Measurements from ENCODE around the gene TTC28. TPM values are rescaled to one million over a fixed set of nuclear protein-coding genes. Genes with fewer than 3 reads are reported as not detected.

The TTC28 gene
- total RNA-seq, 1 experiment from 2014 or later: 0.12 TPM

- Histone ChIP-seq H3K9me3 (ENCODE audit: control insufficient read depth in 1 of 2, insufficient read depth in 1 of 2, low read depth in 1 of 2, low read length in 2 of 2) (no peaks in the 10 kb centered on the region), H3K9ac (ENCODE audit: low read length) (no peak overlapping the region), H4K20me1 (ENCODE audit: insufficient read depth) (no peaks in the 10 kb centered on the region), H3K4me1 (ENCODE audit: control insufficient read depth in 1 of 2, insufficient read depth in 2 of 2, low read length in 2 of 2) (0 out of 4 replicates have a peak, but pooled peaks cover 0 to 4% of the 10 kb centered on the region in 2 experiments), H3K9me2 (ENCODE audit: insufficient read depth) (no peaks in the 10 kb centered on the region), H2AFZ (ENCODE audit: low read depth, low read length, poor library complexity, severe bottlenecking) (no peak overlapping the region), H3K27ac (ENCODE audit: low read depth, low read length) (no peak overlapping the region), H3K27me3 (ENCODE audit: insufficient read depth, low read length) (peaks cover 16% of the 10 kb centered on the region), H3K36me3 (ENCODE audit: control insufficient read depth in 1 of 2, insufficient read depth in 2 of 2, low read length in 2 of 2) (no peaks in the 10 kb centered on the region), H3K4me2 (ENCODE audit: low read length) (no peak overlapping the region), H3K4me3 (replicated peaks in 1 of 2; ENCODE audit: low read depth in 1 of 2, low read length in 2 of 2) (no peak overlapping the region), H3K79me2 (ENCODE audit: insufficient read depth, low read length) (no peaks in the 10 kb centered on the region)
- CTCF ChIA-PET: no interaction called here
- TF ChIP-seq, protein P1, sequence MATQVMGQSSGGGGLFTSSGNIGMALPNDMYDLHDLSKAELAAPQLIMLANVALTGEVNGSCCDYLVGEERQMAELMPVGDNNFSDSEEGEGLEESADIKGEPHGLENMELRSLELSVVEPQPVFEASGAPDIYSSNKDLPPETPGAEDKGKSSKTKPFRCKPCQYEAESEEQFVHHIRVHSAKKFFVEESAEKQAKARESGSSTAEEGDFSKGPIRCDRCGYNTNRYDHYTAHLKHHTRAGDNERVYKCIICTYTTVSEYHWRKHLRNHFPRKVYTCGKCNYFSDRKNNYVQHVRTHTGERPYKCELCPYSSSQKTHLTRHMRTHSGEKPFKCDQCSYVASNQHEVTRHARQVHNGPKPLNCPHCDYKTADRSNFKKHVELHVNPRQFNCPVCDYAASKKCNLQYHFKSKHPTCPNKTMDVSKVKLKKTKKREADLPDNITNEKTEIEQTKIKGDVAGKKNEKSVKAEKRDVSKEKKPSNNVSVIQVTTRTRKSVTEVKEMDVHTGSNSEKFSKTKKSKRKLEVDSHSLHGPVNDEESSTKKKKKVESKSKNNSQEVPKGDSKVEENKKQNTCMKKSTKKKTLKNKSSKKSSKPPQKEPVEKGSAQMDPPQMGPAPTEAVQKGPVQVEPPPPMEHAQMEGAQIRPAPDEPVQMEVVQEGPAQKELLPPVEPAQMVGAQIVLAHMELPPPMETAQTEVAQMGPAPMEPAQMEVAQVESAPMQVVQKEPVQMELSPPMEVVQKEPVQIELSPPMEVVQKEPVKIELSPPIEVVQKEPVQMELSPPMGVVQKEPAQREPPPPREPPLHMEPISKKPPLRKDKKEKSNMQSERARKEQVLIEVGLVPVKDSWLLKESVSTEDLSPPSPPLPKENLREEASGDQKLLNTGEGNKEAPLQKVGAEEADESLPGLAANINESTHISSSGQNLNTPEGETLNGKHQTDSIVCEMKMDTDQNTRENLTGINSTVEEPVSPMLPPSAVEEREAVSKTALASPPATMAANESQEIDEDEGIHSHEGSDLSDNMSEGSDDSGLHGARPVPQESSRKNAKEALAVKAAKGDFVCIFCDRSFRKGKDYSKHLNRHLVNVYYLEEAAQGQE (IDR thresholded peaks at IDR 0.05; ENCODE audit: low read depth): no peak
- no peak for TF ChIP-seq CTCF (IDR thresholded peaks at IDR 0.05 in 2 of 3, conservative IDR thresholded peaks at IDR 0.05 in 1 of 3; ENCODE audit: borderline replicate concordance in 1 of 3, insufficient read depth in 1 of 3, low read depth in 2 of 3, low read length in 2 of 3)
- TF ChIP-seq POLR2AphosphoS5 (IDR thresholded peaks at IDR 0.05; ENCODE audit: low read depth, low read length): no peak
- no peak for TF ChIP-seq SP1 (IDR thresholded peaks at IDR 0.05; ENCODE audit: low read depth)
- no peak for TF ChIP-seq TCF7L2 (IDR thresholded peaks at IDR 0.05; ENCODE audit: borderline replicate concordance, extremely low read depth, insufficient read depth, insufficient read length)
- no peak for TF ChIP-seq ZNF274 (IDR thresholded peaks at IDR 0.05; ENCODE audit: low read depth, low read length)
- TF ChIP-seq ATF3 (IDR thresholded peaks at IDR 0.05): no peak
- no peak for TF ChIP-seq SRF (IDR thresholded peaks at IDR 0.05; ENCODE audit: low read depth)
- no peak for TF ChIP-seq EZH2phosphoT487 (IDR thresholded peaks at IDR 0.05; ENCODE audit: borderline replicate concordance)
- no peak for TF ChIP-seq JUND (IDR thresholded peaks at IDR 0.05)
- TF ChIP-seq POLR2A (IDR thresholded peaks at IDR 0.05; ENCODE audit: borderline replicate concordance, extremely low read depth, insufficient read depth, insufficient read length): no peak
- no peak for TF ChIP-seq SIN3A (IDR thresholded peaks at IDR 0.05; ENCODE audit: low read depth)
- TF ChIP-seq ZFX (IDR thresholded peaks at IDR 0.05): no peak
- TF ChIP-seq EZH2 (IDR thresholded peaks at IDR 0.05): no peak
- no TSS peak for BruUV-seq (replicated peaks)
- RAD21 ChIA-PET (ENCODE audit: low non-redundant PET in 1 of 2, low total read pairs in 2 of 2, uncharacterized antibody in 2 of 2, unreplicated experiment in 2 of 2): no interaction called here
- intact Hi-C loops (cut with micrococcal nuclease): no loop called here
- POLR2A ChIA-PET: no interaction called here
- DNase-seq (ENCODE audit: low read depth, low spot score) (no peak), ATAC-seq (no peak)
Observed at GRCh38 chr22:28563636-28564035, 116.0 kb downstream of the TTC28 start.
